ENCODE results near the gene ADCY2.

- TF ChIP-seq CTCF (IDR thresholded peaks at IDR 0.05) (no peak), POLR2A (IDR thresholded peaks at IDR 0.05) (no peak)
These were observed 427.7 kb downstream of the ADCY2 start for GRCh38 chr5:7823594-7823993.

Measured in right lobe of liver (tissue), 4 donors.